ENCODE measurements around the gene GLIS1. TPM values are rescaled to one million over a fixed set of nuclear protein-coding genes. Genes with fewer than 3 reads are reported as not detected.

The GLIS1 gene
- total RNA-seq, 2 experiments from 2014 or later: not detected

DNA sequence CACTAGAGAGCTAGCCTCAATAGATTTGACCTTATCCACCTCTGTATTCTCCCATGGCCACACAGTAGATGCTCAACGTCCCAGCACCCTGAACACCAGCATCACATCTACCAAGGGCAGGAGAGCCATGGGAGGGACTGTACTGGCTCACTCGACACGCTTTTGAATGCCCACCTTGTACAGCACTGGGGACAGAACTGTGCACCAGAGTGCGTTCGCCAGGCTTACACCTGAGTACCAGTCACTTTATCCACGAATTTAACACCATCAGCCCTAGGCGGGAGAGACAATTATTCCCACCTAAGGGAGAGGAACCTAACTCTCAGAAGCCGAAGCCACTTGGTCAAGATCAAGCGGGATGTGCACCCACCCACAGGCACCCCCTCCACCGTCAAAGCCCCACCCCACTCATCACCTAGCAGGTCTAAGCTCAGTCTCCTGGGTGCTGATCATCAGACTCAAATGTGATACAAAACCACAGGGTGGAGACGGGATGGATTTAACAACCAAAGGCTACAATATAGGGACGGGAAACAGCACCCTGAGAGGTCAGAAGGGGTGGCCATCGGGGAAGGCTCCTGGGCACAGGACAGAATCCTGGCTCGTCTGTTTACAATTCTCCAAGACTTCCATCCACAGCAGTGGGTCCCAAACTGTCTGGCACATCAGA is 110.5 kb downstream of the GLIS1 start:
- ATAC-seq (no peak), DNase-seq (no peak)
- intact Hi-C loops (cut with micrococcal nuclease): no loop called here
- Mint-ChIP-seq H3K4me1 (ENCODE audit: low read depth) (no peaks in the 10 kb centered on the region), H3K36me3 (ENCODE audit: low read depth) (no peaks in the 10 kb centered on the region), H3K4me3 (no peak overlapping the region), H3K27me3 (no peaks in the 10 kb centered on the region), H3K27ac (no peak overlapping the region), H3K9me3 (no peaks in the 10 kb centered on the region)
- TF ChIP-seq, protein P1, sequence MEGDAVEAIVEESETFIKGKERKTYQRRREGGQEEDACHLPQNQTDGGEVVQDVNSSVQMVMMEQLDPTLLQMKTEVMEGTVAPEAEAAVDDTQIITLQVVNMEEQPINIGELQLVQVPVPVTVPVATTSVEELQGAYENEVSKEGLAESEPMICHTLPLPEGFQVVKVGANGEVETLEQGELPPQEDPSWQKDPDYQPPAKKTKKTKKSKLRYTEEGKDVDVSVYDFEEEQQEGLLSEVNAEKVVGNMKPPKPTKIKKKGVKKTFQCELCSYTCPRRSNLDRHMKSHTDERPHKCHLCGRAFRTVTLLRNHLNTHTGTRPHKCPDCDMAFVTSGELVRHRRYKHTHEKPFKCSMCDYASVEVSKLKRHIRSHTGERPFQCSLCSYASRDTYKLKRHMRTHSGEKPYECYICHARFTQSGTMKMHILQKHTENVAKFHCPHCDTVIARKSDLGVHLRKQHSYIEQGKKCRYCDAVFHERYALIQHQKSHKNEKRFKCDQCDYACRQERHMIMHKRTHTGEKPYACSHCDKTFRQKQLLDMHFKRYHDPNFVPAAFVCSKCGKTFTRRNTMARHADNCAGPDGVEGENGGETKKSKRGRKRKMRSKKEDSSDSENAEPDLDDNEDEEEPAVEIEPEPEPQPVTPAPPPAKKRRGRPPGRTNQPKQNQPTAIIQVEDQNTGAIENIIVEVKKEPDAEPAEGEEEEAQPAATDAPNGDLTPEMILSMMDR (IDR thresholded peaks at IDR 0.05): no peak
- ChIA-PET POLR2A (no interaction called here), CTCF (no interaction called here)

DNA sequence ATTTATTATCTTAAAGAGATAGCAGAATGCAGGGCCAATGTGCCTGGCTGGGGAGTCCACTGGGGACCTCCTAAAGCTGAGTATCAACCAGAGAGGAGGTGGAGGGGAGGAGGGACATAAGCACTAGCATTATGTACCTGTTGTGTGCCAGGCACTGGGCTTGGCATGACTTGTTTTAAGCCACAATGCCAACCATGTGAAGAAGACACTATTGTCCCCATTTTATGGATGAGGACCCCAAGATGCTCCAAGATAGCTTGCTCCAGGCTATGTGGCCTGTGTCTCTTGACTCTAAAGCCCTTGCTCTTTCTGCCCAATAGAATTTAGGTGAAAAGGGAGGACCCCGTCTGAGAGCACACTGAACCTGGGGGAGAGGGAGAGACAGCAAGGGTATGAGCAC is 111.3 kb downstream of the GLIS1 start:
- ChIA-PET POLR2A (no interaction called here), CTCF (no interaction called here)
- Mint-ChIP-seq H3K9me3 (no peaks in the 10 kb centered on the region), H3K4me3 (no peak overlapping the region), H3K36me3 (ENCODE audit: low read depth) (no peaks in the 10 kb centered on the region), H3K27ac (no peak overlapping the region), H3K27me3 (no peaks in the 10 kb centered on the region), H3K4me1 (ENCODE audit: low read depth) (no peaks in the 10 kb centered on the region)
- DNase-seq (no peak), ATAC-seq (no peak)
- intact Hi-C loops (cut with micrococcal nuclease): no loop called here
- TF ChIP-seq, protein P1 (IDR thresholded peaks at IDR 0.05): no peak

DNA sequence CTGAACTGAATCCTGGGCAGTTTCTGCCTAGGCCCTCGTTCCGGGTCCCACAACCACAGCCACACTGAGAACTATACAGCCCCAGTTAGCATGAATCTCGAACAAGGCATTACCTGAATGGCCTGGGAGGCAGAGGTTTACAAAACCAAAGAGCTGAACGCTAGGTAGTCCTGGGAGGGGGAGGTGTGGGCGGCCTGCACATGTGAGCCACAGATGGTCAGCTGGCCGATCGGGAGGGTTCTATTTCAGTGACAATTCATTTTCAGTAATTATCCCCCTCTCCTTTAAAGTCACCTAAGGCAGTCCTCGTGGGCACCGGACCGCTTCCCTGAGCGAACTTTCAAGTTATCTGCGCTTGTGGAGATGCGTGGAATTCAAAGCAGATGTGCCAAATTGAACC is 111.9 kb downstream of the GLIS1 start:
- no peaks in the 10 kb centered on the region for H3K36me3 Mint-ChIP-seq (ENCODE audit: low read depth)
- CTCF ChIA-PET: no interaction called here
- DNase-seq (no peak), ATAC-seq (no peak)
- no peaks in the 10 kb centered on the region for H3K27me3 Mint-ChIP-seq
- no peak overlapping the region for H3K4me3 Mint-ChIP-seq
- H3K27ac Mint-ChIP-seq: no peak overlapping the region
- TF ChIP-seq, protein P1 (IDR thresholded peaks at IDR 0.05): no peak
- H3K4me1 Mint-ChIP-seq (ENCODE audit: low read depth): no peaks in the 10 kb centered on the region
- POLR2A ChIA-PET: no interaction called here
- intact Hi-C loops (cut with micrococcal nuclease): no loop called here
- H3K9me3 Mint-ChIP-seq: no peaks in the 10 kb centered on the region

DNA sequence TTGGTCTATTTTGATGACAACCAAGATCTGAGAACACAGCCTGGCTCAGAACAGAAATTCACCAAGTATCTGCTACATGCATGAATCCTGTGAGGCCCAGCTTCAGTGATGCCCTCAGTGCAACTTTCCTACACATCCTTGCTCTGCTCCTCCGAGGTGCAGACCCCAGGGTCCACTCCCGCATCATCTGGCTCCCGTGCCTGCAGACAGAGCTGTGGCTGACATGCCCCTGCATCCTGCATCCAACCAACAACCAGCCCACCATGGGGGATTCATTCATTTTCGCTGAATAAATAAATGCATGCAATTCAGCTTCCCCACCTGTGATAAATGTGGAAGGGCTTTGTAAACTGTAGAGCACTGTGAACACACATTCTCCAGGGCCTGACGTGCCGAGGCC is 112.3 kb downstream of the GLIS1 start:
- Mint-ChIP-seq H3K27me3 (no peaks in the 10 kb centered on the region), H3K36me3 (ENCODE audit: low read depth) (no peaks in the 10 kb centered on the region), H3K27ac (no peak overlapping the region), H3K9me3 (no peaks in the 10 kb centered on the region), H3K4me3 (no peak overlapping the region), H3K4me1 (ENCODE audit: low read depth) (no peaks in the 10 kb centered on the region)
- DNase-seq (no peak), ATAC-seq (no peak)
- TF ChIP-seq, protein P1 (IDR thresholded peaks at IDR 0.05): no peak
- ChIA-PET POLR2A (no interaction called here), CTCF (no interaction called here)
- intact Hi-C loops (cut with micrococcal nuclease): no loop called here

DNA sequence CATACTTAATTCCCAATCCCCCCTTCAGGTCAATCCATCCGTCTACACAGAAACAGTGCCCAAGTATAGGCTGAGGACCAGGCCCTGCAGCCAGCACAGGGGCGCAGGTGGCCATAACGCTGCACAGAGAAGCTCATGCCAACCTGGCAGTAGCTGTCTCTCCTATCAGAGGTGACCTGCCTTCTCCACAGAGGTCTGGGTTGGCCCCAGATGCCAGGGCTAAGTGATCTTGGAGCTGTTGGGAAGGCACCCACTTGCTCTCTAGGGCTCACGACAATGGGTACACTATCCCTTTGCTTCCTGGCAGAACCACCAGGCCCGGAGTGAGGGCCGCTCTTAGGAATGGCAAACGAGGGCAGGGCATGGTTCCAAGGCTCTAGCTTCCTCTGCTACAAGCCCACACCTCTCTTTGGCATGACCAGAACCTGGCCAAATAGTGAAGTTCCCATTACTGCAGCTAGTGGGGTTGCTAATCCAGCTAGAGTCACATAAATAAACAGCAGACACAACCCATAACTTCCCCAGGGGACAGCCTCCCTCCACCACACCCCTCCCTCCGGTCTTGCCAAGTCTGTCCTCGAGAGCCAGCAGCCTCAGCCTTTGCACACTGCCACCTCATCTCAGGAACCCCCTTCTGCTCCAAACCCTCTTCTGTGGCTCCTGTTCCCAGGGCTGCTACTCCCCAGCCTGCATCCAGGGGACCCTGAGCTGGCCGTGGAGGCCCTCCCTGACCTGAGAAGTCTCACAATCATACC is 113.0 kb downstream of the GLIS1 start:
- CTCF ChIA-PET: no interaction called here
- Mint-ChIP-seq H3K4me3 (no peak overlapping the region), H3K4me1 (ENCODE audit: low read depth) (no peaks in the 10 kb centered on the region), H3K27me3 (no peaks in the 10 kb centered on the region), H3K36me3 (ENCODE audit: low read depth) (no peaks in the 10 kb centered on the region), H3K27ac (no peak overlapping the region), H3K9me3 (no peaks in the 10 kb centered on the region)
- no peak for ATAC-seq
- intact Hi-C loops (cut with micrococcal nuclease): no loop called here
- DNase-seq: no peak
- POLR2A ChIA-PET: interaction anchor here (0.6 kb wide), 1 partner anchor 534 kb away, joined by 3 read pairs; no protein-coding TSS in a partner anchor
- TF ChIP-seq, protein P1 (IDR thresholded peaks at IDR 0.05): no peak

Data from activated CD8-positive, alpha-beta T cell treated with anti-CD3 and anti-CD28 coated beads for 36 hours (primary cell).